Cardiac fibroblast (primary cell): ENCODE data around the gene INPP5F.
"Not testable (repeated sequence)": the region's sequence is repeated elsewhere in the genome, so short reads cannot be mapped to it uniquely, and the experiment has no call there.

ENCODE experiments used
- DNase-seq, 2 donors: peaks; one replicate each; pipeline versions ENCODE4 v3.0.0 to v3.0.0-alpha.2; 2010; ENCODE audit warnings: low read depth in 2 of 2
- H3K4me3 ChIP-seq, 2 donors: replicated peaks in 1 of 2; 1 replicate in 1 of 2; 2 replicates in 1 of 2; pipeline ENCODE4 v1.5.1; 2011; ENCODE audit warnings: low read depth in 2 of 2, low read length in 2 of 2, mild to moderate bottlenecking in 2 of 2, moderate library complexity in 1 of 2
- CTCF ChIP-seq: IDR thresholded peaks from one replicate; pipeline ENCODE4 v1.5.1; 2011; ENCODE audit warnings: low read depth, mild to moderate bottlenecking, low read length, inconsistent platforms

The INPP5F gene

GRCh38 chr10:119859420-119860258 lies 133.8 kb downstream of the INPP5F start:
- peak; percentile 67 to 74 for DNase-seq
- no peak overlapping the region for H3K4me3 ChIP-seq
- TF ChIP-seq CTCF, result peak; percentile 43

GRCh38 chr10:119860866-119861607 lies 135.2 kb downstream of the INPP5F start:
- H3K4me3 ChIP-seq, result no peak overlapping the region
- no peak for DNase-seq
- no peak for TF ChIP-seq CTCF

GRCh38 chr10:119862524-119862923 lies 136.7 kb downstream of the INPP5F start:
- no peak for DNase-seq
- no peak overlapping the region for H3K4me3 ChIP-seq
- TF ChIP-seq CTCF, result no peak

GRCh38 chr10:119863951-119864565 lies 138.2 kb downstream of the INPP5F start:
- H3K4me3 ChIP-seq, result no peak overlapping the region
- TF ChIP-seq CTCF, result no peak
- DNase-seq, result peak in 1 of 2 donors; percentile 15

GRCh38 chr10:119865699-119866240 lies 139.9 kb downstream of the INPP5F start:
- TF ChIP-seq CTCF, result no peak
- H3K4me3 ChIP-seq, result no peak overlapping the region
- no peak for DNase-seq

- H3K4me3 ChIP-seq, result no peak overlapping the region
- no peak for DNase-seq
- no peak for TF ChIP-seq CTCF
Observed at GRCh38 chr10:119867317-119867716, 141.5 kb downstream of the INPP5F start.

GRCh38 chr10:119869398-119869797 lies 143.5 kb downstream of the INPP5F start:
- DNase-seq, H3K4me3 ChIP-seq: not testable (repeated sequence)
